GM18520 (cell line): ENCODE measurements around the gene SGCD.
"Not testable (repeated sequence)": the region's sequence is repeated elsewhere in the genome, so short reads cannot be mapped to it uniquely, and the experiment has no call there.

ENCODE experiments used
- ATAC-seq: cut with Tn5 transposase; IDR thresholded peaks from one replicate; pipeline ENCODE4 v1.9.1; 2021; ENCODE audit not compliant: unreplicated experiment

SGCD gene

GRCh38 chr5:156556666-156557406 is 229.9 kb downstream of the SGCD start:
- no peak for ATAC-seq

- no peak for ATAC-seq
Observed at GRCh38 chr5:156560002-156560401, 233.0 kb downstream of the SGCD start.

GRCh38 chr5:156561651-156562050 is 234.7 kb downstream of the SGCD start:
- ATAC-seq, result no peak

GRCh38 chr5:156570615-156571014 is 243.7 kb downstream of the SGCD start:
- ATAC-seq, result no peak

- ATAC-seq, result no peak
Observed at GRCh38 chr5:156581725-156582124, 254.8 kb downstream of the SGCD start.

- ATAC-seq, result no peak
Observed at GRCh38 chr5:156582193-156582598, 255.2 kb downstream of the SGCD start.

- ATAC-seq, result no peak
Observed at GRCh38 chr5:156584871-156585270, 257.9 kb downstream of the SGCD start.

- no peak for ATAC-seq
Observed at GRCh38 chr5:156585999-156586398, 259.0 kb downstream of the SGCD start.

- no peak for ATAC-seq
Observed at GRCh38 chr5:156587012-156587411, 260.0 kb downstream of the SGCD start.

- no peak for ATAC-seq
Observed at GRCh38 chr5:156588306-156588705, 261.3 kb downstream of the SGCD start.

GRCh38 chr5:156589104-156589945 is 262.4 kb downstream of the SGCD start:
- no peak for ATAC-seq

GRCh38 chr5:156589946-156590216 is 262.9 kb downstream of the SGCD start:
- no peak for ATAC-seq

- ATAC-seq, result no peak
Observed at GRCh38 chr5:156590978-156591377, 264.0 kb downstream of the SGCD start.

GRCh38 chr5:156591631-156592030 is 264.7 kb downstream of the SGCD start:
- no peak for ATAC-seq

GRCh38 chr5:156593546-156593945 is 266.6 kb downstream of the SGCD start:
- no peak for ATAC-seq

GRCh38 chr5:156594406-156594805 is 267.4 kb downstream of the SGCD start:
- no peak for ATAC-seq

GRCh38 chr5:156595132-156595787 is 268.3 kb downstream of the SGCD start:
- no peak for ATAC-seq

GRCh38 chr5:156597276-156597675 is 270.3 kb downstream of the SGCD start:
- no peak for ATAC-seq

GRCh38 chr5:156598964-156599363 is 272.0 kb downstream of the SGCD start:
- ATAC-seq, result no peak

- not testable (repeated sequence) for ATAC-seq
Observed at GRCh38 chr5:156610582-156610981, 283.6 kb downstream of the SGCD start.

- ATAC-seq, result no peak
Observed at GRCh38 chr5:156615901-156616300, 288.9 kb downstream of the SGCD start.

- no peak for ATAC-seq
Observed at GRCh38 chr5:156617426-156617825, 290.5 kb downstream of the SGCD start.
